ENCODE measurements around the gene KRT83.

DNA sequence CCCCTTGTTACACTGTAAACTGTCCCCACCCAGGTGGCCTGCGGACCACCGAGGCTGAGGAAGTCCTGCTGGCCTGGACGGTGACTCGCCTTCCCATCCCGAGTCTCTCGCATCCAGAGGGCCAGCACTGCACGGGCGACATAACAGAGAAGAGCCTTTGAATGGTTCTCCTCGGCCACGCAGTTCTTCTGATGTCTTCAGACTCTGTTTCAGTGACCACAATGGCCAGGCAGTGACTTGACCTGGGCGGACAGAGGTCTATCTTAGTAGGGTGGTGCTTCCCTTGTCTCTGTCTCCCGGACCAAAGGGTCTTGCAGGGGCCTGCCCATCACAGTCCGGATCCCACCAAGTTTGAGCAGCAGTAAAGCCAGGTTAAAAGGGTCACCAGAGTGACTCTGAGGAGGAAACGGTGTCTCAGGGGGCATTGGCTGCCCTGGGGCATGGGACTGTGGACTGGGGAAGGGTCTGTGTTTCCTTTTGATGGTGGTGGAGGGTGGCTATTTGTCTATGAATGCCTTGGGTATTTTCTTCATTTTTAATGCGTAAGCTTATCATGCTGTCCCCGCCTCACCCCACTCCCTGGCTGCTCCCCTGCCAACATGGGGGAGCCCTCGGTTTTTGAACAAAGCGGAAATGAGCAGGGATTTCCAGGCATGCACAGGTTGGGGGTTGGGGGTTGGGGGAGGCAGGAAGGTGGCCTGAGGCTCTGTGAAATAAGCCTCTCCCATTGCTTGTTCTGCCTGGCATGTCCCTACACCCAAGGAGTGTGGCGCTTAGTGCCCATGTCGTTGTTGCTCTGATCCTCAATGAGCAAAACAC, 35.8 kb upstream of the KRT83 start:
- TF ChIP-seq POLR2AphosphoS5 (IDR thresholded peaks at IDR 0.05; ENCODE audit: low read depth, low read length) (no peak), SIN3A (IDR thresholded peaks at IDR 0.05; ENCODE audit: borderline replicate concordance, insufficient read depth, low read length) (no peak), TAF1 (IDR thresholded peaks at IDR 0.05; ENCODE audit: borderline replicate concordance, insufficient read depth, low read length) (no peak), FOXP2 (optimal IDR thresholded peaks at IDR 0.05; ENCODE audit: borderline replicate concordance, extremely low read depth, extremely low read length, insufficient read depth) (no peak)
- TF ChIP-seq, protein P1, sequence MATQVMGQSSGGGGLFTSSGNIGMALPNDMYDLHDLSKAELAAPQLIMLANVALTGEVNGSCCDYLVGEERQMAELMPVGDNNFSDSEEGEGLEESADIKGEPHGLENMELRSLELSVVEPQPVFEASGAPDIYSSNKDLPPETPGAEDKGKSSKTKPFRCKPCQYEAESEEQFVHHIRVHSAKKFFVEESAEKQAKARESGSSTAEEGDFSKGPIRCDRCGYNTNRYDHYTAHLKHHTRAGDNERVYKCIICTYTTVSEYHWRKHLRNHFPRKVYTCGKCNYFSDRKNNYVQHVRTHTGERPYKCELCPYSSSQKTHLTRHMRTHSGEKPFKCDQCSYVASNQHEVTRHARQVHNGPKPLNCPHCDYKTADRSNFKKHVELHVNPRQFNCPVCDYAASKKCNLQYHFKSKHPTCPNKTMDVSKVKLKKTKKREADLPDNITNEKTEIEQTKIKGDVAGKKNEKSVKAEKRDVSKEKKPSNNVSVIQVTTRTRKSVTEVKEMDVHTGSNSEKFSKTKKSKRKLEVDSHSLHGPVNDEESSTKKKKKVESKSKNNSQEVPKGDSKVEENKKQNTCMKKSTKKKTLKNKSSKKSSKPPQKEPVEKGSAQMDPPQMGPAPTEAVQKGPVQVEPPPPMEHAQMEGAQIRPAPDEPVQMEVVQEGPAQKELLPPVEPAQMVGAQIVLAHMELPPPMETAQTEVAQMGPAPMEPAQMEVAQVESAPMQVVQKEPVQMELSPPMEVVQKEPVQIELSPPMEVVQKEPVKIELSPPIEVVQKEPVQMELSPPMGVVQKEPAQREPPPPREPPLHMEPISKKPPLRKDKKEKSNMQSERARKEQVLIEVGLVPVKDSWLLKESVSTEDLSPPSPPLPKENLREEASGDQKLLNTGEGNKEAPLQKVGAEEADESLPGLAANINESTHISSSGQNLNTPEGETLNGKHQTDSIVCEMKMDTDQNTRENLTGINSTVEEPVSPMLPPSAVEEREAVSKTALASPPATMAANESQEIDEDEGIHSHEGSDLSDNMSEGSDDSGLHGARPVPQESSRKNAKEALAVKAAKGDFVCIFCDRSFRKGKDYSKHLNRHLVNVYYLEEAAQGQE (IDR thresholded peaks at IDR 0.05; ENCODE audit: insufficient read depth in 1 of 2, low read depth in 2 of 2, low read length in 2 of 2) = no peak

All from PFSK-1 (cell line).